ENCODE data around the gene CMTM6.

GRCh38 chr3:32459450-32459849 is 43.2 kb downstream of the CMTM6 start:
- TF ChIP-seq, protein P1, sequence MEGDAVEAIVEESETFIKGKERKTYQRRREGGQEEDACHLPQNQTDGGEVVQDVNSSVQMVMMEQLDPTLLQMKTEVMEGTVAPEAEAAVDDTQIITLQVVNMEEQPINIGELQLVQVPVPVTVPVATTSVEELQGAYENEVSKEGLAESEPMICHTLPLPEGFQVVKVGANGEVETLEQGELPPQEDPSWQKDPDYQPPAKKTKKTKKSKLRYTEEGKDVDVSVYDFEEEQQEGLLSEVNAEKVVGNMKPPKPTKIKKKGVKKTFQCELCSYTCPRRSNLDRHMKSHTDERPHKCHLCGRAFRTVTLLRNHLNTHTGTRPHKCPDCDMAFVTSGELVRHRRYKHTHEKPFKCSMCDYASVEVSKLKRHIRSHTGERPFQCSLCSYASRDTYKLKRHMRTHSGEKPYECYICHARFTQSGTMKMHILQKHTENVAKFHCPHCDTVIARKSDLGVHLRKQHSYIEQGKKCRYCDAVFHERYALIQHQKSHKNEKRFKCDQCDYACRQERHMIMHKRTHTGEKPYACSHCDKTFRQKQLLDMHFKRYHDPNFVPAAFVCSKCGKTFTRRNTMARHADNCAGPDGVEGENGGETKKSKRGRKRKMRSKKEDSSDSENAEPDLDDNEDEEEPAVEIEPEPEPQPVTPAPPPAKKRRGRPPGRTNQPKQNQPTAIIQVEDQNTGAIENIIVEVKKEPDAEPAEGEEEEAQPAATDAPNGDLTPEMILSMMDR (optimal IDR thresholded peaks at IDR 0.05 in 1 of 3, IDR thresholded peaks at IDR 0.05 in 1 of 3, conservative IDR thresholded peaks at IDR 0.05 in 1 of 3; ENCODE audit: extremely low read depth in 1 of 3, insufficient read depth in 2 of 3, low read length in 3 of 3): no peak
- no peak for TF ChIP-seq EZH2 (IDR thresholded peaks at IDR 0.05; ENCODE audit: low read length)
